ENCODE measurements around the gene RASL11B. TPM values are rescaled to one million over a fixed set of nuclear protein-coding genes. Genes with fewer than 3 reads are reported as not detected.

The RASL11B gene
- total RNA-seq, 4 donors from 2014 or later, result 0.54 TPM; not detected in 3

DNA sequence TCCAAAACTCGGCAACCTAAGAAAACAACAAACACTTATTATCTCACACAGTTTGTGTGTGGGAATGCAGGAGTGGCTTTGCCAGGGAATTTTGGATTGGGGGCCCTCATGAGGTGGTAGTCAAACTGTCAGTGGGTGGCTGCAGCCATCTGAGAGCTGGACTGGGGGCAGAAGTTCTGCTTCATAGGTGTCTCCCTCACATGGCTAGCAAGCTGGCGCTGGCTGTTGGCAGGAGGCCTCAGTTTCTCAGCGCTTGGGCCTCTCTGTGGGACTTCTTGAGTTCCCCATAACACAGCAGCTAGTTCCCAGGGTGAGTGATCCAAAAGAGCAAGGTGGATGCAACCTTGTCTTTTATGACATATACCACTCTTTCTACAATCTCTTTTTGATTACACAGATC lies 26.0 kb upstream of the RASL11B start:
- H3K27me3 ChIP-seq, result no peaks in the 10 kb centered on the region
- no peaks in the 10 kb centered on the region for H3K36me3 ChIP-seq
- H3K4me3 ChIP-seq, result no peak overlapping the region
- H3K9me3 ChIP-seq, result no peaks in the 10 kb centered on the region
- no peak overlapping the region for H3K27ac ChIP-seq
- TF ChIP-seq POLR2A (IDR thresholded peaks at IDR 0.05), result no peak
- TF ChIP-seq, protein P1, sequence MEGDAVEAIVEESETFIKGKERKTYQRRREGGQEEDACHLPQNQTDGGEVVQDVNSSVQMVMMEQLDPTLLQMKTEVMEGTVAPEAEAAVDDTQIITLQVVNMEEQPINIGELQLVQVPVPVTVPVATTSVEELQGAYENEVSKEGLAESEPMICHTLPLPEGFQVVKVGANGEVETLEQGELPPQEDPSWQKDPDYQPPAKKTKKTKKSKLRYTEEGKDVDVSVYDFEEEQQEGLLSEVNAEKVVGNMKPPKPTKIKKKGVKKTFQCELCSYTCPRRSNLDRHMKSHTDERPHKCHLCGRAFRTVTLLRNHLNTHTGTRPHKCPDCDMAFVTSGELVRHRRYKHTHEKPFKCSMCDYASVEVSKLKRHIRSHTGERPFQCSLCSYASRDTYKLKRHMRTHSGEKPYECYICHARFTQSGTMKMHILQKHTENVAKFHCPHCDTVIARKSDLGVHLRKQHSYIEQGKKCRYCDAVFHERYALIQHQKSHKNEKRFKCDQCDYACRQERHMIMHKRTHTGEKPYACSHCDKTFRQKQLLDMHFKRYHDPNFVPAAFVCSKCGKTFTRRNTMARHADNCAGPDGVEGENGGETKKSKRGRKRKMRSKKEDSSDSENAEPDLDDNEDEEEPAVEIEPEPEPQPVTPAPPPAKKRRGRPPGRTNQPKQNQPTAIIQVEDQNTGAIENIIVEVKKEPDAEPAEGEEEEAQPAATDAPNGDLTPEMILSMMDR (IDR thresholded peaks at IDR 0.05), result no peak
- no peaks in the 10 kb centered on the region for H3K4me1 ChIP-seq
- no peak for DNase-seq

DNA sequence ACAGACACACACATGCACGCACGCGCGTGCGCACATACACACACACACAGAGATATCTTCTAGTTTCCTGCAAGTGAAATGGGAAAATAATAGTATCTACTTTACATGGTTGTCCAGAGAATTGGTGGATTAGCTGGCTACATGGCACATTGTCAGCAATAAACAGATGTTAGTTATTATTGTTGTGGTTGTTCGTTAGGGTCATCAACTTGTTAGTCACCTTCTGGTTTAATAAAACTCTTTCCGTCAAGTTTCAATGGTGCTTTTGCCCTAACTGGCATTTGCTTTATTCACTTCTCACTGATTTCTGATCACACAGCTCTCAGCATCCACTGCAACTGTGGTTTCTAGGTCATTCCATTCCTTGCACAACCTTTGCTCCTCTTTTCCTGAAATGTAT lies 25.4 kb upstream of the RASL11B start:
- Histone ChIP-seq H3K9me3 (no peaks in the 10 kb centered on the region), H3K27ac (no peak overlapping the region), H3K27me3 (no peaks in the 10 kb centered on the region), H3K4me1 (no peaks in the 10 kb centered on the region), H3K4me3 (no peak overlapping the region), H3K36me3 (no peaks in the 10 kb centered on the region)
- TF ChIP-seq, protein P1 (IDR thresholded peaks at IDR 0.05), result no peak
- no peak for TF ChIP-seq POLR2A (IDR thresholded peaks at IDR 0.05)
- DNase-seq, result no peak

DNA sequence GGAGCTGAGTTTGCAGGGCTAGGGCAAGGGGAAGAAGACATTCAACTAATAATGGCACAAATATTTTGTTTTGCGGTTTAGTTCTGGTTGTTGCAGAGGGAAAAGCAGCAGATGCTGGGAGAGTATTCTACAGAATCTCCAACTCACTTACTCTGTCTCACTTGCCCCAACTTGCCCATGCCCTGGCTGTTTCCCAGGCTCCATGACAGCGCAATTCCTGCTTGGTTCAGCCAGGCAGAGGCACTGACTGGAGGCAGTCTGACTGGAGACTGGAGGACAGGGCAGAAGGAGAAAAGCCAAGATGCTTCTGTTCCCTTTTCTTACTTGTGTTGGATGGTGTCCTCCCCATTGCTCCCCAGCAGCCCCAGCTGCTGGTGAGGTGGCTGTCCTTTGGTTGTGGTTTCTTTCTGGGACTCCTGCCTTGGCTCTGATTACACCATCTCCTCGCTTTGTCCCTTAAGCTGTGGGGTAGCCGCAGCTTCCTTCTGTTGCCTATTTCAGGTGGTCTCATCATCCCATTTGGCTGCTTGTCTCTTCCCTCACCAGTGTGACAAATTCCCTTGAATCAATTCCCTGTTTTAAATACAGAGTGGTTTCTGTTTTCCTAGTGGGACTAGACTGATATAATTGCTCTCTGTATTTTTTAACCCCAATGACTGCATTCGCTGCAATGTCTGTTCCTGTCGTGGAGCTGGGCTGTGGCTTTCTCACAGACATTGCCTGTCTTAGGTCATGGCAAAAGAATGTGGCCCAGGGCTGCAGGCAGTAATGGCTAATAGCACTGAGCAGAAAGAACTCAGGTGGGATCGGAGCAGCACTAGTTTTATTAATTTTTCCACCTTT lies 24.2 kb upstream of the RASL11B start:
- TF ChIP-seq POLR2A (IDR thresholded peaks at IDR 0.05), result no peak
- TF ChIP-seq, protein P1 (IDR thresholded peaks at IDR 0.05), result no peak
- Histone ChIP-seq H3K36me3 (no peaks in the 10 kb centered on the region), H3K4me3 (no peak overlapping the region), H3K27me3 (no peaks in the 10 kb centered on the region), H3K27ac (no peak overlapping the region), H3K9me3 (no peaks in the 10 kb centered on the region), H3K4me1 (no peaks in the 10 kb centered on the region)
- DNase-seq, result no peak

DNA sequence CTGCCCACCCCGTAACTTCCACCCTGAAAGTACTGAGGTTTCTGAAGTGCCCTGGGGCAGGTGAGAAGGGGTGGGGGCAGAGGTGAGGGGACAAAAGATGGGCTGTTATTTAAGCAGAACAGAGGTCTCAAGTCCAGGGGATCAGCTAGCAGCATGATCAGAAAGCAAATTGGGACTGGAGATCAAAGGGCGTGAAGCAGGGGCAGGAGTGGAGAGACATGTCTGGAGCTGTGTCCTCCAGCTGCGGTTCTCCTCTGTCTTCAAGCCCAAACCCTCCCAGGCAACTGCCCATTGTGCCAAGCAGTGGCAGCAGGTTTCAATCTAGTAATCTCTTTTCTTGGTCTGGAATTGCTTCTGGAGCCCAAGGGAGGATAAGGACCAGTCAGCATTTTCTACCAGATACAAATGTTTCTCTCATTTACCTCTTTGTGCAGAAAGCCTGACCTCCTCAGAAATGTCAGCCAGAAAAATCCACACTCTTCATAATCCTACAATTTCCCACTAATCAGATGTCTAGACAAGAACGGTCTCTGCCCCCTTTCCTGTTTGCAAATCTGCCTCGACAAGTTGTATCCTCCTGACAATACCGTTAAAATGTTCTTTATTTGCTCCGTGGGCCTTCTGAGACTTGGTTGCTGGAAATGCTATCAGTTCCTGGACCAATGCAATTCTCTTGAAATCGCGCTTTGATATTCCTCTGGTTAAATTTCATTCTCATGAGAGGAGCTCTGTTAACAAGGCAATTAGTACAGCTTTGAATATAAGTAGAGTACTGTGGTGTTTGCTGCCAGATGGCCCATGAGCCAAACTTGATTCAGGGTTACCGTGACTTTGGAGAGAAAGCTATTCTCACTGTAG lies 23.2 kb upstream of the RASL11B start:
- H3K9me3 ChIP-seq, result no peaks in the 10 kb centered on the region
- no peak overlapping the region for H3K4me3 ChIP-seq
- no peaks in the 10 kb centered on the region for H3K27me3 ChIP-seq
- H3K27ac ChIP-seq, result no peak overlapping the region
- DNase-seq, result no peak
- no peaks in the 10 kb centered on the region for H3K36me3 ChIP-seq
- H3K4me1 ChIP-seq, result no peaks in the 10 kb centered on the region
- TF ChIP-seq, protein P1 (IDR thresholded peaks at IDR 0.05), result no peak
- TF ChIP-seq POLR2A (IDR thresholded peaks at IDR 0.05), result no peak

DNA sequence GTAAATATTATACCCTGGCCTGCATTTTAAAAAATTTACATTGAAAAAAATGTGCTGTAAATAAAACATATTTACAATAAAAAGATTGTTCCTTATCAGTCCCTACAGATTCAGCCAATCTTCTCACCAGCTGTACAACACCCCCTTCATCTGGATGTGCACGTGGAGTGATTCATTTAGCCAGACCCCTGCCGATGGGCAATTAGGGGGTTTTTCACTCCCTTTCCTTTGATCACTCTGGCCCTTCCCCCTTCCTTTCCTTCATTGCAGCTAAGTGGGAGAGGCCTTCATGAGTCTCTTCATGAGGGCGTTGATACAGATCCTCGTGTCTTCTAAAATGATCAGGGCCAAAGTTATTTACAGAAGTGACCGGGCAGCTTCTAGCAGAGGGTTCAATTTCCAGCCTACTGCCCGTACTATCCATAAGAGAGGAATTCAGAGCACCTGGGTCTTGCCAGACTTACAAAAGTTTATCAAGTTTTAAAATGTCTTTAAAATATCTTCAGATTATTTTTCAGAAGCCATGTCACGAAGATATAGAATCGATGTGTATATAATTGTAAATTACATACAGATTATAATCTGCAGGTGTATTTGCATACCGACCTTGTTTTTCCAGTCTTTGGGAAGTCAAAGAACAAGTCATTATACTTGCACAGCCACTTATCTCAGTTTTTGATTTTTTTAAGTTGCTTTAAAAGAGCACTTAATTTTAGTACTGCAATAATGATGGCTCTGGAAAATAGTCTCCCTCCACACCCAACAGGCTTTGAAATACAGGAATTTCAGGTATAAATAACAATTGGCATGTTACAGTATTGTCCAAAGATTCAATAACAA lies 21.4 kb upstream of the RASL11B start:
- no peak overlapping the region for H3K4me3 ChIP-seq
- no peak overlapping the region for H3K27ac ChIP-seq
- H3K9me3 ChIP-seq, result no peaks in the 10 kb centered on the region
- no peaks in the 10 kb centered on the region for H3K36me3 ChIP-seq
- DNase-seq, result no peak
- TF ChIP-seq, protein P1 (IDR thresholded peaks at IDR 0.05), result no peak
- TF ChIP-seq POLR2A (IDR thresholded peaks at IDR 0.05), result no peak
- no peaks in the 10 kb centered on the region for H3K4me1 ChIP-seq
- H3K27me3 ChIP-seq, result no peaks in the 10 kb centered on the region

Measured in Peyer's patch (tissue), 4 donors.